Endothelial cell (in vitro differentiated cells): Measurements from ENCODE around the gene NDUFAB1. TPM values are rescaled to one million over a fixed set of nuclear protein-coding genes. Genes with fewer than 3 reads are reported as not detected.

ENCODE experiments used
- DNase-seq: peaks from one replicate; pipeline ENCODE4 v3.0.0; 2021; ENCODE audit warnings: low spot score
- H3K27ac Mint-ChIP-seq: one replicate; pipeline ENCODE4 v1.8.0; 2021; ENCODE audit warnings: mixed read lengths, inconsistent platforms; ENCODE audit not compliant: unreplicated experiment
- H3K27me3 Mint-ChIP-seq: one replicate; pipeline ENCODE4 v1.8.0; 2021; ENCODE audit warnings: mild to moderate bottlenecking, moderate library complexity, mixed read lengths, inconsistent platforms; ENCODE audit not compliant: unreplicated experiment
- H3K36me3 Mint-ChIP-seq: one replicate; pipeline ENCODE4 v1.8.0; 2021; ENCODE audit warnings: mild to moderate bottlenecking, low read depth, mixed read lengths, inconsistent platforms; ENCODE audit not compliant: unreplicated experiment
- H3K4me1 Mint-ChIP-seq: one replicate; pipeline ENCODE4 v1.8.0; 2021; ENCODE audit warnings: mild to moderate bottlenecking, mixed read lengths, inconsistent platforms; ENCODE audit not compliant: unreplicated experiment
- H3K4me3 Mint-ChIP-seq: one replicate; pipeline ENCODE4 v1.8.0; 2021; ENCODE audit warnings: mild to moderate bottlenecking, mixed read lengths, inconsistent platforms; ENCODE audit not compliant: unreplicated experiment
- H3K9me3 Mint-ChIP-seq: one replicate; pipeline ENCODE4 v1.8.0; 2021; ENCODE audit warnings: mixed read lengths, inconsistent platforms; ENCODE audit not compliant: unreplicated experiment
- total RNA-seq: library from RNA; stranded (reverse); fragmentation: NEBNext Ultra II Directional; extraction: Animal tissue kit (Norgen Biotek cat#: 25700); gene quantifications from one replicate; pipeline ENCODE4 v1.2.1, GENCODE V29; 2021; ENCODE audit not compliant: unreplicated experiment
- TF ChIP-seq, protein P1 (sequence below): fragments of 200-600 bp; sonication (generic); IDR thresholded peaks from one replicate; pipeline ENCODE4 v1.5.0; 2021; ENCODE audit warnings: antibody characterized with exemption; ENCODE audit not compliant: unreplicated experiment

Gene NDUFAB1
- total RNA-seq, 1 donor from 2014 or later = 91.7 TPM

DNA sequence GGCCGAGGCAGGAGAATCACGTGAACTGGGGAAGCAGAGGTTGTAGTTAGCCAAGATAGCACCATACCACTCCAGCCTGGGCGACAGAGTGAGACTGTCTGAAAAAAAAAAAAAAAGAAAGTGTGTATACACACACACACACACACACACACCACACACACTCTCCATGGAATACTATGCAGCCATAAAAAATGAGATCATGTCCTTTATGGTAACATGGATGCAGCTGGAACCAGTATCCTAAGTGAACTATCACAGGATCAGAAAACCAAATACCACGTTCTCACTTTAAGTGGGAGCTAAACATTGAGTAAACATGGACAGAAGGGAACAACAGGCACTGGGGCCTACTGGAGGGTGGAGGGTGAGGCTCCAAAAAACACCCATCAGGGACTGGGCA lies 16.7 kb downstream of the NDUFAB1 start:
- Mint-ChIP-seq H3K27me3 (no peaks in the 10 kb centered on the region), H3K36me3 (peaks cover 25% of the 10 kb centered on the region), H3K4me3 (no peak overlapping the region), H3K4me1 (no peaks in the 10 kb centered on the region), H3K9me3 (no peaks in the 10 kb centered on the region), H3K27ac (no peak overlapping the region)
- TF ChIP-seq, protein P1, sequence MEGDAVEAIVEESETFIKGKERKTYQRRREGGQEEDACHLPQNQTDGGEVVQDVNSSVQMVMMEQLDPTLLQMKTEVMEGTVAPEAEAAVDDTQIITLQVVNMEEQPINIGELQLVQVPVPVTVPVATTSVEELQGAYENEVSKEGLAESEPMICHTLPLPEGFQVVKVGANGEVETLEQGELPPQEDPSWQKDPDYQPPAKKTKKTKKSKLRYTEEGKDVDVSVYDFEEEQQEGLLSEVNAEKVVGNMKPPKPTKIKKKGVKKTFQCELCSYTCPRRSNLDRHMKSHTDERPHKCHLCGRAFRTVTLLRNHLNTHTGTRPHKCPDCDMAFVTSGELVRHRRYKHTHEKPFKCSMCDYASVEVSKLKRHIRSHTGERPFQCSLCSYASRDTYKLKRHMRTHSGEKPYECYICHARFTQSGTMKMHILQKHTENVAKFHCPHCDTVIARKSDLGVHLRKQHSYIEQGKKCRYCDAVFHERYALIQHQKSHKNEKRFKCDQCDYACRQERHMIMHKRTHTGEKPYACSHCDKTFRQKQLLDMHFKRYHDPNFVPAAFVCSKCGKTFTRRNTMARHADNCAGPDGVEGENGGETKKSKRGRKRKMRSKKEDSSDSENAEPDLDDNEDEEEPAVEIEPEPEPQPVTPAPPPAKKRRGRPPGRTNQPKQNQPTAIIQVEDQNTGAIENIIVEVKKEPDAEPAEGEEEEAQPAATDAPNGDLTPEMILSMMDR = no peak
- no peak for DNase-seq

DNA sequence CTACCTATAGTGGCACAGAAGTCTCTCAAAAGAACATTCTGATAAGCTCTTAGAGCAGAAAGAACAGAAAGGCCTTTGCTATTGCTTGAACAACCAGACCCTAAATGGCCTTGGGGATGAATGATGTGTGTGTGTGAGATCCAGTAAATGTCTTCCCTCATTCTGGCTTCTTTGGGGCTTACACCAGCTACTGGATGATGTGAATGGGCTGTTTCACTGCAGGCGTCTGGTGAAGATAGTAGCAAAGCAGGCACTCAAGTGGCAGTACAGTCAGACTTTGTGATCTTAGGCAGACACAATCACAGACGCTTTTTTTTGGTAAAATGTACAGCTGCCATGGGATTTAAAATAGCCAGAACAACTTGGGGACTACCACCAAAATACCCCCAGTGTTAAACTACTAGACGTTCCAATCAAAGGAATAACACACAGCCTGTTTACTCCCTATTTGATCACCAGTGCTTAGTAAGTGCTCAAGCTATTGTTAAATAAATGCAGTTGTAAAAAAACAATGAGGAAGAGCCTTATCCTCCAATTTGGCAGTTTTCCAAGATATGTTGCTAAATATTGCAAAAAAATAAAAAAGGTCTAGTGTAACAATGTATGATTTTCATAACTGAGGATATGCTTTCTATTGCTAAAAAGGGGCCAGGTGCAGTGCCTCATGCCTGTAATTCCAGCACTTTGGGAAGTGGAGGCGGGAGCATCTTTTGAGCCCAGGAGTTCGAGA lies 17.9 kb downstream of the NDUFAB1 start:
- H3K4me1 Mint-ChIP-seq = no peaks in the 10 kb centered on the region
- H3K9me3 Mint-ChIP-seq = no peaks in the 10 kb centered on the region
- H3K4me3 Mint-ChIP-seq = no peak overlapping the region
- DNase-seq = no peak
- no peak overlapping the region for H3K27ac Mint-ChIP-seq
- TF ChIP-seq, protein P1 = no peak
- no peaks in the 10 kb centered on the region for H3K27me3 Mint-ChIP-seq
- peaks cover 30% of the 10 kb centered on the region for H3K36me3 Mint-ChIP-seq

DNA sequence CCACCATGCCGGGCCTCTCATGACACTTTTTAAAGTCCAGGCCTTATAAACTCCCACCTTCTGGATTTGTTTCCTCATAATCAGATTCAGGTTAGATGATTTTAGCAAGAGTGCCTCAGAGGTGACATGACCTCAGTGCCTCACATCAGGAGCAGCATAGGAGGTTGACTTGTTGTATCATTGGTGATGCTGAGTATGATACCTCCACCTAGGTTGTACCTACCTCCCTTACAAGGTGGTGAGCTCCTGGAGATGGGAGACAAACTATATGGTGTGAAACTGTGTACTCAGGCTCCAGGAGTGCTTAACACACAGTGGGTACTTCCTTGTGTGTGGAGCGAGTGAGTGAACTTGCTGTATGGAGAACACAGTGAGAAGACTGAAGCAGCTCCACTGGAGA lies 18.6 kb downstream of the NDUFAB1 start:
- Mint-ChIP-seq H3K9me3 (no peaks in the 10 kb centered on the region), H3K27me3 (no peaks in the 10 kb centered on the region), H3K36me3 (peaks cover 35% of the 10 kb centered on the region), H3K4me3 (no peak overlapping the region), H3K4me1 (no peaks in the 10 kb centered on the region), H3K27ac (no peak overlapping the region)
- no peak for DNase-seq
- TF ChIP-seq, protein P1 = no peak

DNA sequence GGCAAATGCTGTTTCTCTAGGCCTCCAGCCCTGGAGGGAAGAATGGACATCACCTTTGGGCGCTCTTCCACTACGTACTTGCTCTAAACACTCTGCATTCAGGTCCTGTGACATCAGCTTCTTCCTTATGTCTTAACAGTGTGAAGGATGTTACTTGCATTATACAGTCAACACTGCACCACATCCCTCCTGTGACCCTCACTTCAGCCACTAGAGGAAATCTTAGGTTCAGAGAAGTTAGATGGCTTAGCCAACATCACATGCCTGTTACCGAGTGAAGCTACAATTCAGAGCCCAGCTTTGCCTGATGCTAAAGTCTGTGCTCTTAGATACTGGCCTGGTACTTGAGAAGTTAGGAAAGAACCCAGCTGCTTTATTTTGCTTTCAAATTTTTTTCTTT lies 20.3 kb downstream of the NDUFAB1 start:
- H3K4me1 Mint-ChIP-seq = no peaks in the 10 kb centered on the region
- DNase-seq = no peak
- peaks cover 29% of the 10 kb centered on the region for H3K36me3 Mint-ChIP-seq
- H3K27ac Mint-ChIP-seq = no peak overlapping the region
- H3K9me3 Mint-ChIP-seq = no peaks in the 10 kb centered on the region
- no peaks in the 10 kb centered on the region for H3K27me3 Mint-ChIP-seq
- no peak overlapping the region for H3K4me3 Mint-ChIP-seq
- TF ChIP-seq, protein P1 = no peak

DNA sequence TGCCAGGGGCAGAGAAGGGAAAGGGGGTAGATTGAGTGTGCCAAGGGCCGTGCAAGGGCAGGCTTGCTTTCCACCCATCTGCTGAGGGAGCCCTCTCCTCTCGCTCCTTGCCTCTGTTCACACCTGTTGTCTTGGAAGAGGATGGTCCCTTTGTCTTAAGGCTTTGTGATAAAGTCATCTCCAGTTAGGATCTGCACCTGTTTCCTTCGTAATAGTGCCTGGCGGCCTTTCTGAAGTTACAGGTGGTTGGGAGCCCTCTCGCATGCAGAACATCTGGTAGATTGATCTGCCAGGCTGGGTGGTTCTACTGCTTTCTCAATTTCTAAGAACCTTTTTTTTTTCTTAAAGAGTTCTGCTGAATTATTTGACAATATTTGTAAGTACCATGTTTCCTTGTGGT lies 22.3 kb downstream of the NDUFAB1 start:
- Mint-ChIP-seq H3K9me3 (no peaks in the 10 kb centered on the region), H3K4me1 (no peaks in the 10 kb centered on the region), H3K4me3 (peak overlapping the region; percentile 12), H3K27me3 (no peaks in the 10 kb centered on the region), H3K27ac (peak overlapping the region; percentile 25), H3K36me3 (peaks cover 26% of the 10 kb centered on the region)
- TF ChIP-seq, protein P1 = no peak
- no peak for DNase-seq
